Measurements from ENCODE around the gene FAT3.

FAT3 gene

DNA sequence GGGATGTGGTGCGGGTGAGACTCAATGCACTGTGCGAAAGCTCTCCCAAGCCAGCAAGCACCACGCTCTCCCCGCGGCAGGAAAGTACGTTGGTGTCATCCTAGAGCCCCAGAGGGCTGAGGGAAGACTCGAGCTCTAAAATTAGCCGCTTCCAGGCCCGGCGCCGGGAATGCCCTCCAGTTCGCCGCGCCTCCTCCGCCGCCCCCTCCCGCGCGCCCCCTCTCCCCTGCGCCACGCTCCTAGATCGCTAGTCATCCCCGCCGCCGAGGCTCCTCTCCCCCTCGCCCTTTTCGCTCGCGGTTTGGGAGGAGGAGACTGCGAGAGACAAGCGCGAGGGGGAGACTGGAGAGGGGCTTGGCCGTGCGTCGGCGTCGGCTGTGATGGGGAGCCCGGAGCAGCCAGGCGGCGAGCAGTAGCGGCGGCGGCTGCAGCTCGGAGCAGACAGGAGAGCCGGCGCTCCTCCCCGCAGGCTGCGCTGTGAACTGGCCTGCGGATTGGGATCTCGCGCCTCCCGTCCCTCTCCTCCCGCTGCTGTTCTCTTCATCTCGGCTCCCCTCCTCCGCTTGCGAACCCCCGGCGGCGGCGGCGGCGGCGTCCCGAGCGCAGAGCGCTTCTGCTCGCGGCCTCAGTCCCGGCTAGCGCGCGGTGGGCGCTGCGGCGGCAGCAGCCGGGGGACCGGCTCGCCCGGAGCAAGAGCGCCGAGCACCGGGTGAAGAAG lies at the start of gene FAT3:
Gene FAT3 (plus strand): TSS at position 412 of the 718 bp plus-strand sequence. CDS start 127,295 bp downstream, outside the sequence.
- DNase-seq, result no peak

DNA sequence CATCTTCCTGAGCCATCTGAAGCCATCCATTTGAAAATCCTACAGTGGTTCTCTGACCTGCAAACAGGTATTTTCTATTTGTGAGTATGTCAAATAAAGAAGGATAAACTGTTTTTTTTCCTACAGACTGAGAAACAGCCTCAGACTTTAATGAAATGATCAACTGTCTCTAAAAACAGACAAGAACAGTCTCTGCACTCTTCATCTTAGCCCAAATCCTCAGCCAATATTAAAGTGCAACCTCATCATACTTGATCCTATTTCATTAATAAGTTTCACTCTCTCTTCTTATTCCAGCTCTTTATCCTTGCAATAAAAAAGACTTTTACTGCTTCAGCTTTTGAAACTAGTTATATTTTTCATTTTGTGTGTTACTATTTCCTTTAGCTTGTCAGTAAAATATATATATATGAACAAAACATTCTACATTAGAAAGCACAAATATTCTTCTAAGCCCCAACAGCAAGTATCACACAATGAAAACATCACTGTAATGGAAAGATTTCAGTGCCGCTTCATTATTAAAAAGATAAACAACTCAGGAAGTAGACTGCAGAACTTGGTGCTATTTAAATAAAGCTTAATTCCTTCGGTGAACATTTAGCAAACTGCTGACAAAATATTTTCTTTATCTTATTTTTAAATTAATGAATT lies 45.5 kb upstream of the FAT3 start:
- no peak for DNase-seq

DNA sequence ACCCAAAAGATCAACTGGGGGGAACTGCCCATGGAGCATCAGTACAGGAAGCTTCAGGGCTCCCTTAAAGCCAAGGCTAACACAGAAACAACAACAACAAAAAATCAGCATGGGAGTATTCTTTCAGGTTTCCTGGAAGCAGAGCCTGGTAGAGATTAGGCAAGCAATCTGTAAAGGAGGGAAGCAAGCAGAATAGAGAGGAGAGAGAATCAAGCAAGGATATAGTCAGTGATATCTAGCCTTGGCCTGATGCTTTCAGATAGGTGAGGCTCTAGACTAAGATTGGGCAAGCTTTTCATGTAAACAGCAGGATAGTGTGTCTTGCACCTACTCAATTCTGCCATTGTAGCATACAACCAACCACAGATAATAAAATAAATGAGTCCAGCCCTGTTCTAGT lies 44.4 kb upstream of the FAT3 start:
- DNase-seq, result no peak

DNA sequence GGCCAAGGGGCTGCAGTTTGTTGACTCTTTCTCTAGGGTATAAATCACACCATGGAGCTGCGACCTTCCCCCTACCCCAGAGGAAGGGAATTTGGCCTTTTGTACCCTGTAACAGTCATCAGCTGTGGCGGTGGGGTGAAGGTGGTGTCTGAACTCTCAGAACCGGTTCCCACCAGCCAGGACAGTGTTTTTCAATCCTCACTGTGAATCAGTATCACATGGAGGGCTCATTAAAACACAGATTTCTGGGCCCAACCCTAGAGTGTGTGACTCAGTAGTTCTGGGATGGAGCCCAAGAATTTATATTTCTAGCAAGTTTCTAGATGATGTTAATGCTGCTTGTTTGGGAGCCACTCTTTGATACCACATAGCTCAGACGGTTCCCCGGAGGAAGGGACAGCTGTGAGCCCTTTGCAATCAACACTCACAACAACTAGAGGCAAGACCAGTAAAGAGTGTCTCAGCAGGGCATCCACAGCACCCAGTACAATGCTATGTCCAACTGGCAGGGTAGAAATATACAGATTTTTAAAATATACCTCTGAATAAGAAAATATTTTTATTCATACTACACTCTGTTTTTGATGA lies 43.9 kb upstream of the FAT3 start:
- DNase-seq, result no peak

DNA sequence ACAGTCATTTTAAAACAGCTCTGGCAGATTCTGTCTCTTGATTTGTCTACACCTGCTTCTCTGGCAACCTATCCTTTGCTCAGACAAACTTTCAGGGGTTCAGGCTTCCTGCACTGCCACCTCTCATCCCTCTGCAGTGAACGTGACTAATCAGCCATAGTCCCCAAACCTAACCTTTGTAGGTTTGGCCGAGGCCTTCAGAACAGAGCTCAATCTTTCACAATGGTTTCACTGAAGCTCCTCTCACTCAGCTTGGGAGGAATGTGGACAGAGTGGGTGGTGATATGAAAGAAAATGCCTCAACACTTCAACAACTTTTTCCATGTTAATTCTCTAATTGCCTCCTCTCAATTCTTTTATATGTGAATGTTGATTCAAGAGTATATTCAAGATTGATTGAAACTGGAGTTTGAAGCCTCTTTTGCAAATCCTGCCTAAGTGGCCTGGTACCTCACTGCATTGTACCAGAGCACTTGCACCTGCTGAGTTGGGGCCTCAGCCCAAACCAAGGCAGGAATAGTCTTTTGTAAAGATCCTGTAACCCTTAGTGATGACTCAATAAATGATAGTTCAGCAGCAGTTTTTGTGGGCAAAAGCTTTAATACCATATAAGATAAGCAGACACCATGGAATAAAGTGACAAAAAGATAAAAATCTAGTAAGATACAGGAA lies 33.9 kb upstream of the FAT3 start:
- DNase-seq, result no peak

DNA sequence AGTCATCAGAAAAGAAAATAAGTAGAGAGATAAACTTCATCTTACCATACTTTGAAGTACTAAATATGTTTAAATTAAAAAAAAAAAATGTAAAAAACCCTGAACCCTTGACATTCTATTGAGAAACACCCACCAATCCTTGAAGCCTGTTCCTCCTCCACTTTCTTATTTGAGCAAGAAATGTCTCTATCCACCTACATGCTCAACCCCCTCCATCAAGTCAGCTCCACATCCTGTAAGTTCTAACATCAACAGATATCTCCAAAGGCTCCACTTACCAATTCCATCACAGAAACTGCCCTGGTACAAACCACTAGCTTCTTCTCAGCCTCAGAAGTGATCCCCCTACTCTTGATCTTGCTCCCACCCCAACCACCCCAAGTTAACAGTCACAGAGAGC lies 32.5 kb upstream of the FAT3 start:
- DNase-seq, result no peak

DNA sequence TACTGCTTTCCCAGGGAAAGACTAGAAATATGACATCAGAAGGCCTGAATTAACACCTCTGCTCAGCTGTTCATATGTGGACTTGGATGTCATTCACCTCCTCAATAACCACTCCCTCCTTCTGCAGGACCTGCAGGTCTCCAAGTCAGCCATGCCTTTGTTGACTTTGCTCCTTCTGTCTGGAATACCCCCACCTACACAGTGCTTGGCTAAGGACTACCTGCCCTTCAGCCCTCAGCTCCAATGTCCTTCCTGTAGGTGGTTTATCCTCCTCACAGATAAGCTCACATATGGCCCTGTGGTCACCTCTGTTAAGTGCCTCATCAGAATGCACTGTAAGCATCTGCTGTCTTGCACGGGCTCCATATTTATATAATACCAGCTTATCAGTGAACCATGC lies 26.4 kb upstream of the FAT3 start:
- no peak for DNase-seq

DNA sequence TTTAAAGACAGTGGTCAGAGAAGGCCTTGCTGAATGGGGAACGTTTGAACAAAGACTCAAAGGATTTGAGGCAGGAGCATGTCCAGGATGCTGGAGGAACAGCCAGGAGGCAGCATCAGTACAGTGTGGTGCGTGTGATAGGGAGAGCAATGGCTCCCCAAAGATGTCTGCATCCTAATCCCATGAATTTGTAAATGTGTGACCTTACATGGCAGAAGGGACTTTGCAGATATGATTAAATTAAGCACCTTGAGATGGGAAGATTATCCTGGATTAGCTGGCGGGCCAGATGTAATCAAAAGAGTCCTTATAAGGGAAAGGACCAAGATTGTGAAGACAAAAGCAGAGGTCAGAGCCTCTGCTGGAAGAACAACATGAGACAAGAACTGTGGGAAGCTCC lies 24.6 kb upstream of the FAT3 start:
- DNase-seq, result no peak

DNA sequence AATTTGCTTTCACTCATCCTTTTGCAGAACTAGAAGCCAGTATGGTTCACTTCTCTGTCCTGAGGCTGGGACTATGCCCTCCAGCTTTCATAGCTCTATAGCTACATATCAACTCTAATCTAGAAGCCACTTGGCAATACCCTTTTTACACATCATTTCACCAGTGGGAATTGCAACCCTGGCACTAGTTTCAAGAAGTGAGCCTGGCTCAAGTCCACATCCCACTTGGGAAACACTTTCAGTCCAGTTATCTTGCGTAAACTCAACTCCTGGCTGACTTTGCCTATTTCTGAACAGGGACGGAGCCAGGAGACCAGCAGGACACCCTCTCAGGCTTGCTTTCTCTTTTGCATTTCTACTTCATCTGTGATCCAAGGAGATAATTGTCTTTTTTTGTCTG lies 19.9 kb upstream of the FAT3 start:
- DNase-seq, result no peak

DNA sequence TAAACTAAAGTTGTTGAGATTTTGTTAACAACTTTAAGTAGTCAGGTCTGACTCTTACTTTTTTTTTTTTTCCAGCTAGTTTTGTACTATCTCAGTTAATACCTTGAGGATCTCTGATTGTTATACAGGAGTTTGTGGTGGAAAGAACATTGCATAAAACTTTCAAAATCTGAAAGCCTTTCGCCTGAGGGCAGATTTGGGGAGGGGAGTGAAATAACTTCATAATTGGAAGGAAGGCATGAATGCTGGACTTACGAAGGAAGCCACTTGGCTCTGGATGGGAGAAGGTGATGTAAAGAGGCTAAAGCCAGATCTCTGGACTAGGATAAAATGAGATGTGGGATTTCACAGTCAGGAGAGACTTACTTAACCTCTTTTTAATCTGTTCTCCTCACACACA lies 18.2 kb upstream of the FAT3 start:
- DNase-seq, result no peak

DNA sequence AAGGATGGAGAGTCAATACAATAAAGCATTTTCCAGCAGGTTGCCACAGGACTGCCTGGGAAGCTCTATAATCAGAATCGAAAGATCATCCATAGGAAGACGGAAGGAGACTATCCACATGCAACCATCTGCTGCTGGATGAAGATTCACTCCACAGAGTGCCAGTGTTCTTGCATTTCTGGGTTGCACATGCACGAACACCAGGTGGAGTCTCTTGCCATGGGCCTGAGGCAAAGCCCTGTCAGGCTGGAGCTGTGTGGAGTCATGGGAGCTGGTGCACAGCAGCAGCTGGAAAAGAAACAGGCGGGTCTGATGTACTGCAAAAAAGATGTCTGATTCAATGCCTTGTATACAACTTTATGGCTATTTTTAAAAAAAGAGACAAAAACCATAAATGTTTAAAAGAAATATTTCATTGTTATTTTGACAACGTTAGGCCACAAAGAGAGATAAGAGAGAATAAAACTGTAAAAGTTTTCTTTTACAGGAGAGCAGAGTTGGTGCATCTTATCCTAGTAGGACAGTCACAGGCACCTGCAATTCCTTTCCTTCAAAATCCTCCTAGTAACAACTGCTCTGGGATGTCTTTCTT lies 12.9 kb upstream of the FAT3 start:
- no peak for DNase-seq

DNA sequence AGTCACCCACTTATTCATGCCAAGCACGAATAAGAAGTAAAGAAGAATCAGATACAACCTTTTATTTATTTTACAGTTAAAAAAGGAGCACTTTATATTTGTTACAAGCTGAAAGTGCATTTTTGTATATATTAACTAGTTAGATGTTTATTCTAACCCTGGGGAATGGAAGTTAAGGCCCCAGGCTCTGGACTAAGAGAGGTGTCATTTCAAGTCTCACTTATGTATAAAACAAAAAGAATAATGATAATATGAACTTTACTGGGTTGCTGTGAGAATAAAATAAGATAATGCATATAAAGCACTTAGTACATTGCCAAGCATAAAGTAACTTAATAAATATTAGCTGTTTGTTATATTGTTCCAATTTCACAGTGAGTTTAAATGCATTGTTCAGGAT lies 12.1 kb upstream of the FAT3 start:
- no peak for DNase-seq

DNA sequence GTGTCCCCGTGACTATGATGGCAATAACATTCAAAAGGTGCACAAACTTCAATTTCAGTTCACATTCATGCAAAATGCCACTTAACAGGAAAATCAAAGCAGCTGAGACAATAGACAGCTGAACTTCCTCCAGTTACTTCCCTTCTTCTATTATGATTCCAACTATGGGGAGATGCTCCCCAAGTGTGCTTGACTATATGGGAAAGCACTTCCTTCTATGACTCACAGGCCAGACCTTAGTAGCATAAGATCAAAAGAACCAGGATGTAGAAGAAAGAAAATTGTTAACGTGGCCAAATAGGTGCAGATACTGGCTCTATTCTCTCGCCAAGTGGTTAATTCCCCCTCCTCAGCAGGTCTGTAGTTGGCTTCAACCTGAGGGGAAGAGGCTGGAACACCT lies 7.8 kb upstream of the FAT3 start:
- no peak for DNase-seq

DNA sequence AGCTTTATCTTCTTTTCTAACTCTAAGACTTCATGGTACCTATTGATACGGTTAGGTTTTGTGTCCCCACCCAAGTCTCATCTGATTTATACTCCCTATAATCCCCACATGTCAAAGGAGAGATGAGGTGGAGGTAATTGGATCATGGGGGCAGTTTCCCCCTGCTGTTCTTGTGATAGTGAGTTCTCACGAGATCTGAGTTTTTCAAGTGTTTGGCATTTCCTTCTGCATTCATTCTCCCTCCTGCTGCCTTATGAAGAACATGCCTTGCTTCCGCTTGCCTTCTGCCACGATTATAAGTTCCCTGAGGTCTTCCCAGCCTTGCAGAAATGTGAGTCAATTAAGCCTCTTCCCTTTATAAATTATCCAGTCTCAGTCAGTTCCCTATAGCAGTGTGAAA lies 5.1 kb upstream of the FAT3 start:
- DNase-seq, result no peak

DNA sequence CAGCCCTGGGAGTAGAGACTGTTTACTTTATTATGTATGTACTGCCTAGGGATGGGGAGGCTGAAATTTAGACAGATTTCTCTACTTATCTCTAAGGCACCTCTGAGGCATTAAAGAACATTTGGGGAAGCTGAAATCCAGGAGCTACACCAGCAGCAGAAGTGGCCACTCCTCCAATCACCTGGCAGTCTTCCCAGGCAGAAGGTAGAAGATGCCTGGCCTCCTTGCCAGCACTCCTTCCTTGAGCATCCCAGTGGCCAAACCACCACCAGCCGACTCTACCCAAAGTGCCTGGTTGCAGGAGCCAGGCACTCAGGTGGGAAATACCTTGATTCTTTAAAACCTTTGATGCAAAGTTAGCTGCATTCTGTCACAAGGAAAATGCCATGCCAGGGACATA lies 1.9 kb upstream of the FAT3 start:
- no peak for DNase-seq

DNA sequence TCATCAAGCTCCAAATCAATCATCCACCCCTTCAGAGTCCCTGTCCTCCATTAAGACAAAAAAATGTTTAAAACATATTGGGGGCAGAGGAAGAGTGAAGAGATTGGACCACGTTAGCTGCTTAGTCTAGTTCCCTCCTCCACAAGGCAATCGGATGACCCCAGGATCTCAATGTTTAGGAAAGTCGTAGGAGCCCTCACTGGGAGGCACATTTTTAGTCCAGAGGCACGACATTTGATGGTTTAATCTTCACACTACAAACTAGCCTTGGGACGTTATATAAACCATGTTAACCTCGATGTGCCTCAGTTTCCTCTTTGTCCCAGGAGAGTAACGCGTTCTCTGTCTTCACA lies 588 bp upstream of the FAT3 start:
- no peak for DNase-seq

DNA sequence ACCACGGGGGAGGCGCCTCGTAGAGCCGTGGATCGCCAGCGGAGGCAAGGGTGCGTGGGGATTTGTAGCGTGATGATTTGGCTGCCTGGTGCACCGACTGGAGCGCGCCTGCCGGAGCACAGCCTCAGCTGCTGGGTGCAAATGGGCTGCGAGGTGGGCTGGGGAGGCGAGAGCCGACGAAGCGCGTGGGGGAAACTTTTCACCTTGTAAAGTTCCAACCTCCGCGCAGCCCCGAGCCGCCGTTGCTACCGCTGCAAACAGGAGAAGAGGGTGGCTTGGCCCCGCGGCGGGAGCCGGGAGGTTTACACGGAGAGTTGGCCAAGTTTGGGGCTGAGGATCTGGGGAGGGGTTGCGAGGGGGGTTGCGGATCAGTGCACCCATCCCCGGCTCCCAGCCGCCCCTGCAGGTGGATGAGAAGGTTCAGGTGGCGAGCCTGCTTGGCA lies 528 bp downstream of the FAT3 start:
- no peak for DNase-seq

DNA sequence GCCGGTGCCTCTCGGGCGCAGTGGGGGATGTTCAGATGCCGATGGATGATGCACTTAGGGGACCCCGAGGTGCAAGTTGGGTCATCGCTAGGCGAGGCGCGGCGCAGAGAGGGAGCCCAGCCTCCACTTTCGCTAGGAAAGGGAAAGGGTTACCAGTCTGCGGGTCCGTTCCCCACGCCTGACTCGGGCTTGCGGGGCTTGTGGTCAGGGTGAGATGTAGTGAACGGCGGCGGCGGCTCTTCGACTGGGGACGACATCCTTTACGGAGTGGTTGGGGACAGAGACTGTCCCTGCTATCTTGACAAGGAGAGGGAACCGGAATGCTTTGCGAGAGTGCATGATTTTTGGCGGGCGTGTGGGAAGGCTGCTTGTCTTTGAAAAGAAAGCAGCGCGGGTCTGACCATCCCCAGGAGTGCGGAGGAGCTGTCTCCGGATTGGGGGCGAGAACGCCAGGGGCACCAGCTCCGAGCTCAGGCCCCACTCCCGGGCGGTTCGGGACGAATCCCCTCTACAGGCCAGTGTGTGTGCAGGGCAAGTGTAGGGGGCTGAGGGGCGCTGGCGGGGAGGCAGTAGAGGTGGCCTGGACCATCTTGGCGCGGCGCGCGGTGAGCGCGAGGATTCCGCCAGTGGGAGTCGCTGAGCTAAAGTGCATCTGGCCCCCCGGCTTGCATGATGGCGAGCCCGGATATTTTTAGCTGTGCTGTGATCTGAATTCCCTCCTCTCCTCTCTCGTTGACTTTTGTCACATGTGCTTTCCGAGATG lies 1.1 kb downstream of the FAT3 start:
- DNase-seq, result no peak

DNA sequence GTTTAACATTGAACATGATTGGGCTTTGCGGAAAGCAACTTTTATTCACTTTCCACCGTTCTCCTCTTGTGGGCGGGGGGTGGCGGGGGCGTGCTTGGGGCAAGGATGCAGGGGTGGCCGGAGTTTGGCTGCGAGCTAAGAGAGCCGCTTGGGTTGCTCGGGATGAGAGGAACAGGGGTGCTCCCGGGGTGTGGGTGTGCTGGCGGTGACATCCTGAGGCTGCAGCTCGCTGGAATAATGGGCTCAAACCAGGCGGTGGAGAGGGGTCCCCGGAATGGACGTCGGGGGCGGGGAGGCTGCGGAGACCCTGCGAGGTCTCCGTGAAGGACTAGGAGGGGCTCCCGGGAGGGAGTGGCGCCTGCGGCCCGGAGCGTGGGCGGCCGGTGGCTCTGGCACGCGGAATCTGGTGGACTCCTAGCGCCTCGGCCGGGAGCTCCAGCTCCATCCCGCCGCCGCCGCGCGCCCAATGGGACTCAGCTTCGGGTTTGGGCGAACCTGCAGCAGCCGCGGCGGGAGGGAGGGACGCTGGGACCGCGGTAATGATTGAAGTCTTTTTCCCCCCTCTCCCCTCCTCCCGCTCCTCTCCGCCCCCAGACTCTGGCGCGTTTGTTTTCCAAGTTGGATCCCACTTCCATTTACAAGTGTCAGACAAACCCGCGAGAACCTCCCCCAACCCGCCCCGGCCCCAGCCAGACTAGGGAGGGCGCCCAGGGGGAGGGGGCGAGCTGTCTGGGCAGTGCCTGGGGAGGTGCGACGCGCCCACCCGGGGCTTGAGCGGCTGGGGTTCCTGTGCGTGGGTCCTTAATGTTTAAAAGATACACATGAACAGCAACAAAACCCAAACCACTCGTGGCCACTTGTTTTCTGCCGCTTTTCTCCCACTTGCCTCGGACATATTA lies 2.0 kb downstream of the FAT3 start:
- DNase-seq, result no peak

DNA sequence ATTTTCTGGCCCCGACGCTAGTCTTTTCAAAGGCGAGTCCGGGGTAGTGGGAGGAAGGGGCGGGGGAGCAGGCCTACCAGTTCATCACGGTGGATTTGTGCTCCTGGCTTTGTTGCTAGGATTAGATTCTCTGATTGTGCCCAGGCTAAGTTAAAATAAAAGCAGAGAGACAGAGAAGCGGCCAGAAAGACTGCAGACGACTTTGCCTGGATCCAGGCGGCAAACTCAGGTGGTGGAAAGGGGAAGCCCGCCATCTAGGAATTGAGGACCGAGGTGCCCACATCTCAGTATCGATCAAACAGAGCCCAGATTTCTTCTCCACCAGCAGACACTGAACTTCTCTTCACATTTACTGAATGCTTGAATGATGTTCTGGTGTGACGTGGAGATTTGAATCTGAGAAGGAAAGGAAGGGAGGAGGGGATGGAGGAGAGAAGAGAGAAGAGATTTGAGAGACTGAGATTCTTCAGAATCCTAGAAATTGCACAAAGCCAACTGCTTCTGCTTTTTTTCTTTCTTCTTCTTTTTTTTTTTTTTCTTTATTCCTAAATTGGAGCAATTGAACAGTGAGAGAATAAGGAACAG lies 2.7 kb downstream of the FAT3 start:
- no peak for DNase-seq

Measured in NCI-H1436 treated with DMSO at 0.1 percent for 48 hours (cell line).